Adrenal gland (tissue), 5 donors: ENCODE measurements around the gene PCDHGA6.

Source experiments
- POLR2A ChIP-seq, 2 donors: fragments of 450-650 bp; IDR thresholded peaks; one replicate each; pipeline ENCODE4 v1.6.1; 2017; ENCODE audit warnings: antibody characterized with exemption in 2 of 2, mild to moderate bottlenecking in 2 of 2, moderate library complexity in 1 of 2
- TF ChIP-seq, protein P1 (sequence below), 6 experiments: fragments of 450-650 bp in 4 of 6; fragments of 200-600 bp in 2 of 6; sonication (generic) in 1 of 6; IDR thresholded peaks; 1 replicate in 5 of 6; 2 replicates in 1 of 6; pipeline versions ENCODE4 v1.5.1 to v1.8.0; 2016 to 2021; ENCODE audit warnings: antibody characterized with exemption in 6 of 6, mild to moderate bottlenecking in 2 of 6, moderate library complexity in 1 of 6
- donor health status: DM: no; HTN: no; CAD: no.

DNA sequence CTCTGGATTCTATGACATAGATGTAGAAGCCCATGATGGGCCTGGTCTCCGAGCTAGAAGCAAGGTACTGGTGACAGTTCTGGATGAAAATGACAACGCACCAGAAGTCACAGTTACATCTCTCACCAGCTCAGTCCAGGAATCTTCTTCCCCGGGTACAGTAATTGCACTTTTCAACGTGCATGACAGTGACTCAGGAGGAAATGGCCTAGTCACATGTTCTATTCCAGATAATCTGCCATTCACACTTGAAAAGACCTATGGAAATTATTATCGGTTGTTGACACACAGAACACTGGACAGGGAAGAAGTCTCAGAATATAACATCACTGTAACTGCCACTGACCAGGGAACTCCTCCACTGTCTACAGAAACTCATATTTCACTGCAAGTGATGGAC is 17.6 kb upstream of the PCDHGA6 start:
- TF ChIP-seq, protein P1, sequence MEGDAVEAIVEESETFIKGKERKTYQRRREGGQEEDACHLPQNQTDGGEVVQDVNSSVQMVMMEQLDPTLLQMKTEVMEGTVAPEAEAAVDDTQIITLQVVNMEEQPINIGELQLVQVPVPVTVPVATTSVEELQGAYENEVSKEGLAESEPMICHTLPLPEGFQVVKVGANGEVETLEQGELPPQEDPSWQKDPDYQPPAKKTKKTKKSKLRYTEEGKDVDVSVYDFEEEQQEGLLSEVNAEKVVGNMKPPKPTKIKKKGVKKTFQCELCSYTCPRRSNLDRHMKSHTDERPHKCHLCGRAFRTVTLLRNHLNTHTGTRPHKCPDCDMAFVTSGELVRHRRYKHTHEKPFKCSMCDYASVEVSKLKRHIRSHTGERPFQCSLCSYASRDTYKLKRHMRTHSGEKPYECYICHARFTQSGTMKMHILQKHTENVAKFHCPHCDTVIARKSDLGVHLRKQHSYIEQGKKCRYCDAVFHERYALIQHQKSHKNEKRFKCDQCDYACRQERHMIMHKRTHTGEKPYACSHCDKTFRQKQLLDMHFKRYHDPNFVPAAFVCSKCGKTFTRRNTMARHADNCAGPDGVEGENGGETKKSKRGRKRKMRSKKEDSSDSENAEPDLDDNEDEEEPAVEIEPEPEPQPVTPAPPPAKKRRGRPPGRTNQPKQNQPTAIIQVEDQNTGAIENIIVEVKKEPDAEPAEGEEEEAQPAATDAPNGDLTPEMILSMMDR (IDR thresholded peaks at IDR 0.05) = no peak
- TF ChIP-seq POLR2A (IDR thresholded peaks at IDR 0.05) = no peak
